Bronchial epithelial cell (primary cell): ENCODE measurements around the gene CFAP410. TPM values are rescaled to one million over a fixed set of nuclear protein-coding genes. Genes with fewer than 3 reads are reported as not detected.

Source experiments
- DNase-seq: peaks from one replicate; pipeline ENCODE4 v3.0.0-alpha.2; 2010; ENCODE audit warnings: low read depth
- FAIRE-seq: peaks from 2 replicates; lab custom pipeline; 2011; peaks lifted over from hg19 to GRCh38; lab: Jason Lieb, UNC
- H3K27me3 ChIP-seq: 2 replicates; pipeline ENCODE4 v1.5.1; 2011; ENCODE audit warnings: low read length; ENCODE audit not compliant: control insufficient read depth, insufficient read depth
- H3K36me3 ChIP-seq: 2 replicates; pipeline ENCODE4 v1.5.1; 2011; ENCODE audit warnings: low read length; ENCODE audit not compliant: control insufficient read depth, insufficient read depth
- H3K4me3 ChIP-seq: 2 replicates; pipeline ENCODE4 v1.5.1; 2011; ENCODE audit warnings: mild to moderate bottlenecking, low read depth, low read length, control low read depth
- CTCF ChIP-seq: IDR thresholded peaks from 2 replicates; pipeline ENCODE4 v1.5.1; 2011; ENCODE audit warnings: mild to moderate bottlenecking, moderate library complexity, low read length, control low read depth, inconsistent platforms; ENCODE audit not compliant: insufficient read depth, severe bottlenecking
- total RNA-seq: library from RNA; depleted of rRNA; stranded (reverse); fragments of >200 nt; gene quantifications from 2 replicates; pipeline ENCODE4 v1.2.1, GENCODE V29; 2014

The CFAP410 gene
- total RNA-seq, 1 donor from 2014 or later: 6.1 TPM

GRCh38 chr21:44335266-44336059 is 3.7 kb downstream of the CFAP410 start:
- DNase-seq: no peak
- no peak overlapping the region for H3K4me3 ChIP-seq
- no peak for TF ChIP-seq CTCF
- no peaks in the 10 kb centered on the region for H3K27me3 ChIP-seq
- no peak for FAIRE-seq
- H3K36me3 ChIP-seq: no peaks in the 10 kb centered on the region

- FAIRE-seq: no peak
These were observed 4.7 kb downstream of the CFAP410 start for GRCh38 chr21:44334329-44335030.

GRCh38 chr21:44333509-44334328 is 5.5 kb downstream of the CFAP410 start:
- no peak for FAIRE-seq

More at GRCh38 chr21:44334329-44335030, 4.7 kb downstream of the CFAP410 start:
- Histone ChIP-seq H3K4me3 (no peak overlapping the region), H3K36me3 (no peaks in the 10 kb centered on the region), H3K27me3 (no peaks in the 10 kb centered on the region)
- no peak for DNase-seq
- no peak for TF ChIP-seq CTCF

GRCh38 chr21:44332965-44333364 is 6.2 kb downstream of the CFAP410 start:
- FAIRE-seq (no peak), DNase-seq (no peak)
- no peaks in the 10 kb centered on the region for H3K27me3 ChIP-seq
- TF ChIP-seq CTCF: no peak
- no peak overlapping the region for H3K4me3 ChIP-seq
- no peaks in the 10 kb centered on the region for H3K36me3 ChIP-seq

More at GRCh38 chr21:44333509-44334328, 5.5 kb downstream of the CFAP410 start:
- Histone ChIP-seq H3K4me3 (no peak overlapping the region), H3K27me3 (no peaks in the 10 kb centered on the region), H3K36me3 (no peaks in the 10 kb centered on the region)
- DNase-seq: no peak
- TF ChIP-seq CTCF: no peak

- Histone ChIP-seq H3K27me3 (no peaks in the 10 kb centered on the region), H3K36me3 (no peaks in the 10 kb centered on the region), H3K4me3 (no peak overlapping the region)
- no peak for TF ChIP-seq CTCF
- FAIRE-seq (no peak), DNase-seq (no peak)
These were observed 6.8 kb downstream of the CFAP410 start for GRCh38 chr21:44332383-44332782.
